ENCODE measurements around the gene MBP. TPM values are rescaled to one million over a fixed set of nuclear protein-coding genes. Genes with fewer than 3 reads are reported as not detected.

MBP gene
- polyA plus RNA-seq, 1 donor from 2014 or later: 3.3 TPM

- Histone ChIP-seq H3K4me2 (ENCODE audit: low read length) (no peak overlapping the region), H3F3A (ENCODE audit: insufficient read depth, low read length, poor library complexity, severe bottlenecking) (no peaks in the 10 kb centered on the region), H3K9me3 (ENCODE audit: low read length) (no peaks in the 10 kb centered on the region), H3K27me3 (ENCODE audit: insufficient read depth, low read depth, low read length) (no peaks in the 10 kb centered on the region), H3K36me3 (ENCODE audit: insufficient read depth, low read length) (no peaks in the 10 kb centered on the region), H2AFZ (ENCODE audit: low read depth, low read length) (no peak overlapping the region), H3K9ac (ENCODE audit: low read length) (no peak overlapping the region), H3K9me2 (ENCODE audit: insufficient read depth, low read length) (no peaks in the 10 kb centered on the region), H3K4me3 (ENCODE audit: low read length) (no peak overlapping the region), H4K20me1 (ENCODE audit: insufficient read depth) (no peaks in the 10 kb centered on the region), H3K79me2 (replicated peaks; ENCODE audit: insufficient read depth, low read length) (no peaks in the 10 kb centered on the region), H3K27ac (ENCODE audit: low read length) (no peak overlapping the region)
- no peak for TF ChIP-seq MXI1 (conservative IDR thresholded peaks at IDR 0.05; ENCODE audit: poor library complexity, severe bottlenecking)
- TF ChIP-seq CTCF (IDR thresholded peaks at IDR 0.05; ENCODE audit: poor library complexity, severe bottlenecking): no peak
- no peak for TF ChIP-seq SMC3 (conservative IDR thresholded peaks at IDR 0.05; ENCODE audit: poor library complexity)
- TF ChIP-seq EZH2 (IDR thresholded peaks at IDR 0.05; ENCODE audit: borderline replicate concordance, insufficient read depth, low read length, poor library complexity, severe bottlenecking): no peak
- TF ChIP-seq EP300 (conservative IDR thresholded peaks at IDR 0.05; ENCODE audit: poor library complexity, severe bottlenecking): no peak
- TF ChIP-seq POLR2AphosphoS5 (IDR thresholded peaks at IDR 0.05): no peak
- TF ChIP-seq TAF1 (IDR thresholded peaks at IDR 0.05; ENCODE audit: low read depth): no peak
- TF ChIP-seq RAD21 (conservative IDR thresholded peaks at IDR 0.05): no peak
- TF ChIP-seq REST (IDR thresholded peaks at IDR 0.05; ENCODE audit: borderline replicate concordance): no peak
Measured at GRCh38 chr18:76975577-76976110, 156.9 kb downstream of the MBP start.

DNA sequence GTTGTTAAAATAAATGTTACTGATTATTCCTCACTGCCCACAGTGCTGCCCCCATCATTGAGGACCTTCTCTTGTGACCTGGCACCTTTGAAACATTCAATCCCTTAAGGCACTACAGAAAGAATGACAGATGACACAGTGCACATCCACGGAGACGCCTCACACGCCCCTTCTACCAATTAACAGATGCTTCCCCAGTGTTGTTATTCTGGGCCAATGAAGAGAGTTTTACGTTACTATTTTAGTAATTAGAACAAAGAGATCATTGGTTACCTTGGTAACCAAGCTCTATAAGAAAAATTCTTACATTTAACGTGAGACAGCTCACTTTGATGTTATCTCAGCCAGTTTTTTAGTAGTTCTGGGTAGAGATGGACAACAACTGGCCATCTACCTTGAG, 158.2 kb downstream of the MBP start:
- Histone ChIP-seq H2AFZ (ENCODE audit: low read depth, low read length) (no peak overlapping the region), H3K9ac (ENCODE audit: low read length) (no peak overlapping the region)
- TF ChIP-seq CTCF (IDR thresholded peaks at IDR 0.05; ENCODE audit: poor library complexity, severe bottlenecking) (no peak), EZH2 (IDR thresholded peaks at IDR 0.05; ENCODE audit: borderline replicate concordance, insufficient read depth, low read length, poor library complexity, severe bottlenecking) (no peak)

More for the DNA sequence above, 158.2 kb downstream of the MBP start:
- Histone ChIP-seq H3K27me3 (ENCODE audit: insufficient read depth, low read depth, low read length) (no peaks in the 10 kb centered on the region), H3K27ac (ENCODE audit: low read length) (no peak overlapping the region), H3K79me2 (replicated peaks; ENCODE audit: insufficient read depth, low read length) (no peaks in the 10 kb centered on the region), H3K4me2 (ENCODE audit: low read length) (no peak overlapping the region), H3K36me3 (ENCODE audit: insufficient read depth, low read length) (no peaks in the 10 kb centered on the region), H3K4me3 (ENCODE audit: low read length) (no peak overlapping the region), H3K9me2 (ENCODE audit: insufficient read depth, low read length) (no peaks in the 10 kb centered on the region), H4K20me1 (ENCODE audit: insufficient read depth) (no peaks in the 10 kb centered on the region), H3F3A (ENCODE audit: insufficient read depth, low read length, poor library complexity, severe bottlenecking) (no peaks in the 10 kb centered on the region), H3K9me3 (ENCODE audit: low read length) (no peaks in the 10 kb centered on the region)

All from neural cell (in vitro differentiated cells).